Right atrium auricular region (tissue), 2 donors: ENCODE results near the gene HCK. TPM values are rescaled to one million over a fixed set of nuclear protein-coding genes. Genes with fewer than 3 reads are reported as not detected.

ENCODE experiments used
- DNase-seq: peaks from one replicate; pipeline ENCODE4 v3.0.0-alpha.2; 2019; ENCODE audit warnings: low spot score
- H3K27ac ChIP-seq, 2 donors: fragments of 200-600 bp; sonication (generic); 1 replicate in 1 of 2; 2 replicates in 1 of 2; pipeline ENCODE4 v1.5.1; 2016 to 2019
- H3K27me3 ChIP-seq, 2 donors: fragments of 200-600 bp; sonication (generic); one replicate each; pipeline versions ENCODE4 v1.5.1 to v1.6.0; 2017 to 2019
- H3K36me3 ChIP-seq: fragments of 200-600 bp; sonication (generic); one replicate; pipeline ENCODE4 v1.5.1; 2016
- H3K4me1 ChIP-seq, 2 donors: fragments of 200-600 bp; sonication (generic); one replicate each; pipeline versions ENCODE4 v1.5.1 to v1.6.0; 2017 to 2019
- H3K4me3 ChIP-seq, 2 donors: fragments of 200-600 bp; sonication (generic); 1 replicate in 1 of 2; 2 replicates in 1 of 2; pipeline ENCODE4 v1.5.1; 2017 to 2019; ENCODE audit warnings: mild to moderate bottlenecking in 1 of 2, moderate library complexity in 1 of 2
- H3K9me3 ChIP-seq, 2 donors: fragments of 200-600 bp; sonication (generic); one replicate each; pipeline ENCODE4 v1.5.1; 2019
- total RNA-seq, 2 donors: library from RNA; depleted of rRNA; stranded (reverse); fragments of >200 nt; gene quantifications; one replicate each; pipeline ENCODE4 v1.1.0, GENCODE V29; 2016
- TF ChIP-seq, protein P1 (sequence below), 2 donors: fragments of 200-600 bp; sonication (generic); IDR thresholded peaks; one replicate each; pipeline ENCODE4 v1.5.1; 2019; ENCODE audit warnings: antibody characterized with exemption in 2 of 2

Gene HCK
- total RNA-seq, 2 donors from 2014 or later: 2.3 to 9.2 TPM

DNA sequence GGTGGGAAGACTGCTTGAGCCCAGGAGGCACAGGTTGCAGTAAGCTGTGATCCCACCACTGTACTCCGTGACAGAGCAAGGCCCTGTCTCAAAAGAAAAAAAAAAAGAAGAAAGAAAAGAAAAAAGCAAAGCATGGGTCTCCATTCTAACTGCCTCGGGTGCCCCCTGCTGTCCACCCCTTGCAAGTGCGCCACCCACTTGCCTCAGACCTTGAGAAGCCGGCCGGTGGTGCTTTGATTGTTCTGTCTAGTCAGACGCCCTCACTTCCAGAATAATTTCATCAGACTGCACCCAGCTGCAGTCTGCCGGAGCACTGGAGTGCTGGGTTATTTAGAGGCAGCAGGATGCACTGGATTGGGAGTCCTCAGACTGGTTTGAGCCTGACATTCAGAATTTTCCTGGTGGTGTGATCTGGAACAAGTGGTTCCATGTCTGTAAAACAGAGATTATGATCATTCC is 39.9 kb downstream of the HCK start:
- DNase-seq: peak; percentile 82
- Histone ChIP-seq H3K27ac (no peak overlapping the region), H3K9me3 (no peaks in the 10 kb centered on the region), H3K4me1 (no peaks in the 10 kb centered on the region), H3K27me3 (no peaks in the 10 kb centered on the region), H3K4me3 (no peak overlapping the region), H3K36me3 (no peaks in the 10 kb centered on the region)
- TF ChIP-seq, protein P1, sequence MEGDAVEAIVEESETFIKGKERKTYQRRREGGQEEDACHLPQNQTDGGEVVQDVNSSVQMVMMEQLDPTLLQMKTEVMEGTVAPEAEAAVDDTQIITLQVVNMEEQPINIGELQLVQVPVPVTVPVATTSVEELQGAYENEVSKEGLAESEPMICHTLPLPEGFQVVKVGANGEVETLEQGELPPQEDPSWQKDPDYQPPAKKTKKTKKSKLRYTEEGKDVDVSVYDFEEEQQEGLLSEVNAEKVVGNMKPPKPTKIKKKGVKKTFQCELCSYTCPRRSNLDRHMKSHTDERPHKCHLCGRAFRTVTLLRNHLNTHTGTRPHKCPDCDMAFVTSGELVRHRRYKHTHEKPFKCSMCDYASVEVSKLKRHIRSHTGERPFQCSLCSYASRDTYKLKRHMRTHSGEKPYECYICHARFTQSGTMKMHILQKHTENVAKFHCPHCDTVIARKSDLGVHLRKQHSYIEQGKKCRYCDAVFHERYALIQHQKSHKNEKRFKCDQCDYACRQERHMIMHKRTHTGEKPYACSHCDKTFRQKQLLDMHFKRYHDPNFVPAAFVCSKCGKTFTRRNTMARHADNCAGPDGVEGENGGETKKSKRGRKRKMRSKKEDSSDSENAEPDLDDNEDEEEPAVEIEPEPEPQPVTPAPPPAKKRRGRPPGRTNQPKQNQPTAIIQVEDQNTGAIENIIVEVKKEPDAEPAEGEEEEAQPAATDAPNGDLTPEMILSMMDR (IDR thresholded peaks at IDR 0.05): peak; percentile 87 to 93

DNA sequence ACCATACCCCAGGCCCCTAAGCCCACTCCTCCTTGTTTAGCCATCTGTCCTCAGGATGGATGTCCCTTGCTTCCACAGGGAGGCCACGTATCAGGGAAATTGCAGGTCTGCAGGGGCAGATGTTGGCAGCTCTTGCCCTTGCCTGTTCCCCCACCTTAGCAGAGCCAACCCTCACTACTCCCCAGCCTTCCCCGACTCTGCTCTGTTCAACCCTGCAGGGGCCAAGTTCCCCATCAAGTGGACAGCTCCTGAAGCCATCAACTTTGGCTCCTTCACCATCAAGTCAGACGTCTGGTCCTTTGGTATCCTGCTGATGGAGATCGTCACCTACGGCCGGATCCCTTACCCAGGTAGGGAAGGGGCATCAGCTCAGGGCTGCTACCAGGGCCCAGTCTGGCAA is 46.7 kb downstream of the HCK start:
- H3K27ac ChIP-seq: no peak overlapping the region
- H3K4me1 ChIP-seq: no peaks in the 10 kb centered on the region
- no peak for DNase-seq
- TF ChIP-seq, protein P1 (IDR thresholded peaks at IDR 0.05): no peak
- no peak overlapping the region for H3K4me3 ChIP-seq
- no peaks in the 10 kb centered on the region for H3K36me3 ChIP-seq
- no peaks in the 10 kb centered on the region for H3K27me3 ChIP-seq
- no peaks in the 10 kb centered on the region for H3K9me3 ChIP-seq

DNA sequence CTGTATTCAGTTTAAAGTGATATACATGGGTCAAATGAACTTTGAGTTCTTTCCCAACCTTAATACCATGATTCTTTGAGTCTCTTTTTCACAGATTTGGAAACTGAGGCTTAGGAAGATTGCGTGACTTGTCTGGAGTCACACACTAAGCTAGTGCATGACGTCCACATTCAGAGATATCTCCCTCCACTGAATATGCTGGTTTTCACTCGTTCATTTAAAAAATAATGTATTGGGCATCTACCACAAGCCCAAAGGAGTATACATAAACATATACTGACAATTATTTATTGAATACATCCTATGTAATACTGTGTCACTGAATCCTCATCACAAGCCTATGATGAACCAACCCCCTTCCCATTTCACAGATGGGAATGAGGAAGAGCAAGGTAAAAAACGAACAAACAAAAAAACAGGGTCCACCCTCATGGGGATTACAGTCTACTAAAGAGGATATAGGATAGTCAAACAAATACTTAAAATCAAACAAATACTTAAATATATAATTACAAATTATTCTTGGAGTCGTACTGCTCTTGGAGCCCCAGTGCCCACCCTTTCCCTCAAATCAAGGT is 56.9 kb downstream of the HCK start:
- Histone ChIP-seq H3K36me3 (no peaks in the 10 kb centered on the region), H3K9me3 (no peaks in the 10 kb centered on the region), H3K4me3 (peak overlapping the region in 1 of 2 donors; percentile 90), H3K4me1 (peaks cover 0 to 26% of the 10 kb centered on the region in 2 donors), H3K27ac (peak overlapping the region; percentile 97 to 99), H3K27me3 (no peaks in the 10 kb centered on the region)
- no peak for DNase-seq
- TF ChIP-seq, protein P1 (IDR thresholded peaks at IDR 0.05): no peak

DNA sequence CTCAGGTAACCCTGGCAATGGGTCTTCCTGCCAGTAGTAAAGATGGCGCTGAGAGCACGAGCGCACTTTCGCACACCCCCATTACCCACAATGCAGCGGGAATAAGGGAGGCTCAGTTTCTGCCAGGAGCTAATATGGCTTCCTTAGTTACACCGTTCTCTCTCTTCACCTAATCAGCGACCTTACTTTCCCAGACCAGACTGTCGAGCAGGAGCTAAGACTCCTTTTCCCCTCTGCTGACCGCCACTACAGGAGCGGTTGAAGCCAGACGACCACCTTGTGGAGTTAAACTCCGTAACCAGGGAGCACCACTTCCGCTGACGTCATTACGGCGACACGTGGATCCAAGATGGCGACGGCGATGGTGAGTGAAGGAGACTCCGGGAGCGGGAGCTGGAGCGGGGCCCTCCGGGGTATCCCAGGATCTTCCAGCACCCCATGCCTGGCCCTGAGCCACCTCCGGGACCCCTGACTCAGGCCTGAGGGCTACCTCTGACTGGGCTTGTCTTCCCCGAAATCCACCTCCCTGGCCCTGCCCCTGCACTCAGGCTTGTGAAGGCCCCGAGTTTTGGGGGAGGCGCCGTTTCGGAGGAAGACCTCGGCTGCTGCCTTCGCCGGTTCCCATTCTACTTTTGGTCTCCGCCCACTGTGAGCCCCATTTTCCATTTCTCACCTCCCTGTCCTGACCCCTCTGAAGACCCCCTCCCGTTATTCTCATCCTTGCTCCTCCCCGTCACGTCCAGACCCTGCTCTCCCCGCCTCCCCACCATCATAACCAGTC is 57.5 kb downstream of the HCK start, which contains the start of gene TM9SF4:
TM9SF4 (plus strand) TSS at position 323 of the 781 bp plus-strand sequence; CDS start at position 350, 27 bp downstream.
- Histone ChIP-seq H3K27ac (peak within 1 kb of the TSS; percentile 97 to 99), H3K27me3 (no peaks in the 10 kb centered on the region), H3K4me3 (peak within 1 kb of the TSS; percentile 90 to 99), H3K4me1 (peaks cover 0 to 29% of the 10 kb centered on the region in 2 donors), H3K9me3 (no peaks in the 10 kb centered on the region), H3K36me3 (no peaks in the 10 kb centered on the region)
- DNase-seq: peak; percentile 91
- TF ChIP-seq, protein P1 (IDR thresholded peaks at IDR 0.05): no peak

DNA sequence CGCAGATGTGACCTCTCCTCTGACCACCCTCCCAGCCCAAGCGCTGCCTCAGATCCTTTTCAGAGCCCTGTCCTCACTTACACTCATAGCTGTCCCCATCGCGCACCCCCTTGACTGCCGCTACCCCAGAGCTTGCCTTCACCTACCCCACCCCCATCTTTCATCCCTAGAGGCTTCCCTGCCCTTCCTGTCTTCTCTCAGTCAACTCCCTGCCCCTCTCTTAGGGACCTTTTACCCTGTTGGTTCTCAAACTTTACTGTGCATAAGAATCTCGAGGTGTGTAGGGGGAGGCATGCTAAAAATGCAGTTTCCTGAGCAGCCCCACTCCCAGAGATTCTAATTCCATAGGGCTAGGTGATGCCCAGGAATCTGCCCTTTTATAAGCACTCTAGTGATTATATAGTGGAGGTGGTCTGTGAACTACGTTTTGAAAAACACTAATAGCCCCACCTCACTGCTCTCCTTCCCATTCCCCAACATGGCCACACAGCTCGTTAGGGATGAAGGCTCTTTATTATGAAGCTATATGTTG is 58.2 kb downstream of the HCK start:
- no peak for DNase-seq
- peak overlapping the region; percentile 97 to 99 for H3K27ac ChIP-seq
- TF ChIP-seq, protein P1 (IDR thresholded peaks at IDR 0.05): no peak

More for the DNA sequence above, 58.2 kb downstream of the HCK start:
- H3K36me3 ChIP-seq: no peaks in the 10 kb centered on the region
- H3K9me3 ChIP-seq: no peaks in the 10 kb centered on the region
- H3K4me3 ChIP-seq: peak overlapping the region; percentile 90 to 99
- peaks cover 0 to 34% of the 10 kb centered on the region in 2 donors for H3K4me1 ChIP-seq
- H3K27me3 ChIP-seq: no peaks in the 10 kb centered on the region
